Neural progenitor cell (in vitro differentiated cells): ENCODE measurements around the gene CASK. TPM values are rescaled to one million over a fixed set of nuclear protein-coding genes. Genes with fewer than 3 reads are reported as not detected.

ENCODE experiments used
- DNase-seq: peaks from one replicate; pipeline ENCODE4 v3.0.0-alpha.2; 2016; ENCODE audit warnings: low spot score
- H2AFZ ChIP-seq: fragments of 200-600 bp; sonication (generic); replicated peaks from 2 replicates; pipeline ENCODE4 v1.6.1; 2016; ENCODE audit warnings: antibody characterized with exemption
- H3F3A ChIP-seq: fragments of 200-600 bp; sonication (generic); 2 replicates; pipeline ENCODE4 v1.6.1; 2016; ENCODE audit warnings: antibody characterized with exemption, low read depth
- H3K27ac ChIP-seq: fragments of 200-600 bp; sonication (generic); 2 replicates; pipeline ENCODE4 v1.5.1; 2016; ENCODE audit warnings: mild to moderate bottlenecking
- H3K27me3 ChIP-seq: fragments of 200-600 bp; sonication (generic); 2 replicates; pipeline ENCODE4 v1.6.1; 2016; ENCODE audit warnings: mild to moderate bottlenecking, moderate library complexity
- H3K36me3 ChIP-seq: fragments of 200-600 bp; sonication (generic); 2 replicates; pipeline ENCODE4 v1.5.1; 2016
- H3K4me1 ChIP-seq: fragments of 200-600 bp; sonication (generic); 2 replicates; pipeline ENCODE4 v1.6.1; 2016; ENCODE audit warnings: mixed run types
- H3K4me2 ChIP-seq: fragments of 200-600 bp; sonication (generic); 2 replicates; pipeline ENCODE4 v1.6.1; 2016
- H3K4me3 ChIP-seq: fragments of 200-600 bp; sonication (generic); 2 replicates; pipeline ENCODE4 v1.5.1; 2016
- H3K79me2 ChIP-seq: fragments of 200-600 bp; sonication (generic); 2 replicates; pipeline ENCODE4 v1.6.1; 2016; ENCODE audit warnings: low read depth
- H3K9ac ChIP-seq: fragments of 200-600 bp; sonication (generic); 2 replicates; pipeline ENCODE4 v1.6.1; 2016
- H3K9me3 ChIP-seq: fragments of 200-600 bp; sonication (generic); 2 replicates; pipeline ENCODE4 v1.5.1; 2016; ENCODE audit warnings: low read depth
- H4K20me1 ChIP-seq: fragments of 200-600 bp; sonication (generic); 2 replicates; pipeline ENCODE4 v1.6.1; 2016; ENCODE audit warnings: low read depth
- H3K27ac Mint-ChIP-seq: 3 replicates; pipeline ENCODE4 v1.8.0; 2021; ENCODE audit warnings: mixed read lengths
- H3K27me3 Mint-ChIP-seq: 2 replicates; pipeline ENCODE4 v1.8.0; 2022; ENCODE audit warnings: low read depth, mild to moderate bottlenecking, inconsistent platforms, moderate library complexity, mixed read lengths; ENCODE audit not compliant: insufficient read depth
- H3K36me3 Mint-ChIP-seq: 3 replicates; pipeline ENCODE4 v1.8.0; 2021; ENCODE audit warnings: mixed read lengths
- H3K4me1 Mint-ChIP-seq: 3 replicates; pipeline ENCODE4 v1.8.0; 2021; ENCODE audit warnings: mixed read lengths
- H3K4me3 Mint-ChIP-seq: 3 replicates; pipeline ENCODE4 v1.8.0; 2021; ENCODE audit warnings: mild to moderate bottlenecking, moderate library complexity, mixed read lengths
- H3K9me3 Mint-ChIP-seq: 3 replicates; pipeline ENCODE4 v1.8.0; 2020; ENCODE audit warnings: mixed read lengths
- EZH2 ChIP-seq: fragments of 200-600 bp; sonication (generic); IDR thresholded peaks from 2 replicates; pipeline ENCODE4 v1.6.1; 2017; ENCODE audit warnings: antibody characterized with exemption, mild to moderate bottlenecking, moderate library complexity
- EZH2phosphoT487 ChIP-seq: fragments of 200-600 bp; sonication (generic); IDR thresholded peaks from 2 replicates; pipeline ENCODE4 v1.6.1; 2017; ENCODE audit warnings: antibody characterized with exemption
- total RNA-seq: library from RNA; depleted of rRNA; stranded (reverse); fragments of >200 nt; gene quantifications from 2 replicates; pipeline ENCODE4 v1.2.3, GENCODE V29; 2015; ENCODE audit warnings: low replicate concordance
- TF ChIP-seq, protein P1 (sequence below): fragments of 200-600 bp; sonication (generic); IDR thresholded peaks from 2 replicates; pipeline ENCODE4 v1.5.1; 2017; ENCODE audit warnings: antibody characterized with exemption, mild to moderate bottlenecking

The CASK gene
- total RNA-seq, 1 donor from 2014 or later: 85.4 TPM

DNA sequence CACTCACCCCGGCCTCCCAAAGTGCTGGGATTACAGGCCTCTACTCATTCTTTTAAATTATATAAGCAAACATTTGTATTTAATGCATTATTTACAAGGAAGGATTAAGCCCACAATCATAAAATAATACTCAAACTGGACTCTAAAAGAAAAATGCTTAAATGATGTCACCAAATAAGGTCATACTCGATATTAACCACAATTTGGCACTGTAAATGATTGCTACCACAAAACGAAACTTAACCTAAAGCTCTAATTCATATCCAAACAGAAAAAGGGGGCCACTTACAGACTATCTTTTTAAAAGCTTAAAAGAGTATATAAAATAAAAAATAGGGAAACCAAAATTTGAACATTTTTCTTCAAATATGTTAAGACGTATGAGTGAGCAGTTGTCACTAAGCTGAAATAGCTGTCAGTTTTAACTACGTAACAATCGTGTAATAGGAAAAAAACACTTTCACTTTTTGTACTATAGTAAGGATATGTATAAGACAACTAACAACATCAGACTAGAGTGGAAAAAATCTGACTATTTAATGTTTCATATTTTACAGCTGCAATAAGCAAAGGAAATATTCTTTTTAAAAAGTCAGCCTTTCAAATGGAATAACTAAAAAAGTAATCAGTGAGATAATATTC, 342.8 kb downstream of the CASK start:
- Histone ChIP-seq H3K9ac (no peak overlapping the region), H4K20me1 (no peaks in the 10 kb centered on the region), H3K9me3 (no peaks in the 10 kb centered on the region), H3K27me3 (no peaks in the 10 kb centered on the region), H3K4me2 (no peak overlapping the region), H3K4me3 (no peak overlapping the region), H3K4me1 (no peaks in the 10 kb centered on the region), H3K27ac (no peak overlapping the region), H3F3A (no peaks in the 10 kb centered on the region), H3K79me2 (no peaks in the 10 kb centered on the region), H3K36me3 (no peaks in the 10 kb centered on the region), H2AFZ (no peak overlapping the region)
- Mint-ChIP-seq H3K4me1 (no peaks in the 10 kb centered on the region), H3K27me3 (no peaks in the 10 kb centered on the region), H3K27ac (no peak overlapping the region), H3K4me3 (no peak overlapping the region), H3K36me3 (peaks cover 11% of the 10 kb centered on the region), H3K9me3 (no peaks in the 10 kb centered on the region)
- DNase-seq: no peak
- TF ChIP-seq EZH2 (no peak), EZH2phosphoT487 (no peak)
- TF ChIP-seq, protein P1, sequence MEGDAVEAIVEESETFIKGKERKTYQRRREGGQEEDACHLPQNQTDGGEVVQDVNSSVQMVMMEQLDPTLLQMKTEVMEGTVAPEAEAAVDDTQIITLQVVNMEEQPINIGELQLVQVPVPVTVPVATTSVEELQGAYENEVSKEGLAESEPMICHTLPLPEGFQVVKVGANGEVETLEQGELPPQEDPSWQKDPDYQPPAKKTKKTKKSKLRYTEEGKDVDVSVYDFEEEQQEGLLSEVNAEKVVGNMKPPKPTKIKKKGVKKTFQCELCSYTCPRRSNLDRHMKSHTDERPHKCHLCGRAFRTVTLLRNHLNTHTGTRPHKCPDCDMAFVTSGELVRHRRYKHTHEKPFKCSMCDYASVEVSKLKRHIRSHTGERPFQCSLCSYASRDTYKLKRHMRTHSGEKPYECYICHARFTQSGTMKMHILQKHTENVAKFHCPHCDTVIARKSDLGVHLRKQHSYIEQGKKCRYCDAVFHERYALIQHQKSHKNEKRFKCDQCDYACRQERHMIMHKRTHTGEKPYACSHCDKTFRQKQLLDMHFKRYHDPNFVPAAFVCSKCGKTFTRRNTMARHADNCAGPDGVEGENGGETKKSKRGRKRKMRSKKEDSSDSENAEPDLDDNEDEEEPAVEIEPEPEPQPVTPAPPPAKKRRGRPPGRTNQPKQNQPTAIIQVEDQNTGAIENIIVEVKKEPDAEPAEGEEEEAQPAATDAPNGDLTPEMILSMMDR: no peak

DNA sequence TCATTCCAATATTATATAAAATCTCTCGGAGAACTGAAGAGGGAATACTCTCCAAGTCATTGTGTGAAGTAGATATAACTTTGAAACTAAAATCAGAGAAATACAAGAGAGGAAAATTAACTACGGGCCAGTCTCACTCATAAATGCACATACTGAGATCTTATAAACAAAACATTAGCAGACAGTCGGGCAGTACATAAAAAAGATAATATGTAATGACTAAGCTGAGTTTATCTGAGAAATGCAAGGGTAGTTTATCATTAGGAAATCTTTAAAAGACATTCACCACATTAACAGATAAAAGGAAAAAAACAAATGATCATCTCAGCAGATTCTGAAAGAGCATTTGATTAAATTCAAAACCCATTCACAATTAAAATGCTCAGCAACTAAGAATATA, 359.5 kb downstream of the CASK start:
- H3K4me3 Mint-ChIP-seq: no peak overlapping the region
- DNase-seq: no peak
- Histone ChIP-seq H3K9ac (no peak overlapping the region), H3K36me3 (no peaks in the 10 kb centered on the region), H3K4me1 (peaks cover 2% of the 10 kb centered on the region), H4K20me1 (no peaks in the 10 kb centered on the region), H3F3A (no peaks in the 10 kb centered on the region), H3K27me3 (no peaks in the 10 kb centered on the region), H3K27ac (no peak overlapping the region), H2AFZ (no peak overlapping the region), H3K79me2 (no peaks in the 10 kb centered on the region), H3K4me3 (no peak overlapping the region), H3K9me3 (no peaks in the 10 kb centered on the region), H3K4me2 (no peak overlapping the region)
- peaks cover 2% of the 10 kb centered on the region for H3K27me3 Mint-ChIP-seq
- H3K27ac Mint-ChIP-seq: no peak overlapping the region
- TF ChIP-seq EZH2phosphoT487: no peak
- no peak for TF ChIP-seq EZH2
- TF ChIP-seq, protein P1: no peak
- H3K9me3 Mint-ChIP-seq: peaks cover 10% of the 10 kb centered on the region
- H3K36me3 Mint-ChIP-seq: peaks cover 6% of the 10 kb centered on the region
- H3K4me1 Mint-ChIP-seq: peaks cover 4% of the 10 kb centered on the region

DNA sequence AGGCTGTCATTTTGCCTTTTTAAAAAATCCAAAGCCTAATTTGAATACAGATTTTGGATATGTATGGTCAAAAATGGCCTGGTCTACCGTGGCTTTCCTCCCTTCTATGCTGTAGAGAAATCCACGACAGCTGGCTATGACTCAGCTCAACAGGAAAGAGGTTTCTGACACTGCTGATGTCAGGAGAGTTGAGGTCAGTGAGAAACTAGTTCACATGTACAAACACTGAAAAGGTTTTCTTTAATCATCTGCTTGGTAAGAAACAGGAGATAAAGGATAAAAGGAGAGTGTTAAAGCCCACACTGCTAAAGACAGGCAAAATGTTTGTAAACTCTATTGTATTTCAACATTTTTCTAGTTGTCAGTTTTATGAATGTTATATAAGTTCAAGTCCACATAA, 362.3 kb downstream of the CASK start:
- Mint-ChIP-seq H3K36me3 (peaks cover 6% of the 10 kb centered on the region), H3K9me3 (no peaks in the 10 kb centered on the region), H3K4me3 (no peak overlapping the region), H3K27me3 (no peaks in the 10 kb centered on the region), H3K27ac (no peak overlapping the region), H3K4me1 (peaks cover 4% of the 10 kb centered on the region)
- Histone ChIP-seq H3K27ac (no peak overlapping the region), H3F3A (no peaks in the 10 kb centered on the region), H4K20me1 (no peaks in the 10 kb centered on the region), H3K4me3 (no peak overlapping the region), H3K27me3 (no peaks in the 10 kb centered on the region), H3K9ac (no peak overlapping the region), H3K4me1 (peaks cover 5% of the 10 kb centered on the region), H3K9me3 (no peaks in the 10 kb centered on the region), H3K4me2 (no peak overlapping the region), H2AFZ (no peak overlapping the region), H3K36me3 (no peaks in the 10 kb centered on the region), H3K79me2 (no peaks in the 10 kb centered on the region)
- TF ChIP-seq EZH2: no peak
- no peak for TF ChIP-seq EZH2phosphoT487
- TF ChIP-seq, protein P1: no peak
- DNase-seq: no peak
